ENCODE data around the gene TNPO2.
"Not testable (repeated sequence)": the region's sequence is repeated elsewhere in the genome, so short reads cannot be mapped to it uniquely, and the experiment has no call there.

Gene TNPO2

GRCh38 chr19:12736995-12737834, 13.5 kb upstream of the TNPO2 start, which contains the start of gene GET3:
Gene GET3 (plus strand): TSS chr19:12737497. CDS start chr19:12737506, 9 bp downstream.
- peak; percentile 89 to 90 for DNase-seq

- no peak for DNase-seq
Observed at GRCh38 chr19:12733369-12734214, 9.9 kb upstream of the TNPO2 start.

- DNase-seq = no peak
Observed at GRCh38 chr19:12731337-12731736, 7.6 kb upstream of the TNPO2 start.

- DNase-seq = no peak
Observed at GRCh38 chr19:12730064-12730463, 6.3 kb upstream of the TNPO2 start.

GRCh38 chr19:12727745-12728433, 4.2 kb upstream of the TNPO2 start:
- no peak for DNase-seq

DNA sequence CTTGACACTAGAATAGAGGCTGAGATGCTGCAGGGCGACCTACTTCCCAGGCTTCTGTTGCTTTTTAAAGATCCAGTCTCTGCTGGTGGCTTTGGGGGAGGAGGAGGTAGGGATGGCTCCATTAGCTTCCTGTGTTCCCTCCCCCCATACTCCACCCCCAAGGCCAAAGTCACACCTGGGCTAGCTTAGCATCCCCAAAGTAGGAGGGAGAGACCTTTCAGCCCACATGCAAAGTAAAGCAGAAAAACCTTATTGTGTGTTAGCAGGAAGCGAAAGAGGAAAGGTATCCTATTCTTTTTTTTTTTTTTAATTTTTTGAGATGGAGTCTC, 3.2 kb upstream of the TNPO2 start:
- DNase-seq = no peak

DNA sequence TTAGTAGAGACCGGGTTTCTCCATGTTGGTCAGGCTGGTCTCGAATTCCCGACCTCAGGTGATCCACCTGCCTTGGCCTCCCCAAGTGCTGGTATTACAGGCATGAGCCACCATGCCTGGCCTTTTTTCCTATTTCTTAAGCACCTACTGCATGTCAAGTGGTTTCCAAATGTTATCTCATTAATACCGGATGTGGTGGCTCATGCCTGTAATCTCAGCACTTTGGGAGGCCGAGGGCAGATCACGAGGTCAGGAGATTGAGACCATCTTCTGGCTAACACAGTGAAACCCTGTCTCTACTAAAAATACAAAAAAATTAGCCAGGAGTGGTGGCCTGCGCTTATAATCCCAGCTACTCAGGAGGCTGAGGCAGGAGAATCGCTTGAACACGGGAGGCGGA, 1.9 kb upstream of the TNPO2 start:
- not testable (repeated sequence) for DNase-seq

DNA sequence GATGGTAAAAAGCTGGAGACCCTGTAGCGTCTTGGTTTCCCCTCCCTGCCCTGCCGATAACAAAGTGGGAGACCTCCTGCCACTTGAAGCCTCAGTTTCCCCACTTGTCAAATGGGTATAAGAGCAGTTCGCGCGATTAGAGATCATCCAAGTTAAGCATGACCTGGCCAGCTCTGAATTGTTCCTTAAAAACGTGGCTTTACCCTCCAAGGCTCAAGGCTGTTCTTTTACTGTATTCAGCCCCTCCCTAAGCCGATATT, 421 bp downstream of the TNPO2 start:
- no peak for DNase-seq

DNA sequence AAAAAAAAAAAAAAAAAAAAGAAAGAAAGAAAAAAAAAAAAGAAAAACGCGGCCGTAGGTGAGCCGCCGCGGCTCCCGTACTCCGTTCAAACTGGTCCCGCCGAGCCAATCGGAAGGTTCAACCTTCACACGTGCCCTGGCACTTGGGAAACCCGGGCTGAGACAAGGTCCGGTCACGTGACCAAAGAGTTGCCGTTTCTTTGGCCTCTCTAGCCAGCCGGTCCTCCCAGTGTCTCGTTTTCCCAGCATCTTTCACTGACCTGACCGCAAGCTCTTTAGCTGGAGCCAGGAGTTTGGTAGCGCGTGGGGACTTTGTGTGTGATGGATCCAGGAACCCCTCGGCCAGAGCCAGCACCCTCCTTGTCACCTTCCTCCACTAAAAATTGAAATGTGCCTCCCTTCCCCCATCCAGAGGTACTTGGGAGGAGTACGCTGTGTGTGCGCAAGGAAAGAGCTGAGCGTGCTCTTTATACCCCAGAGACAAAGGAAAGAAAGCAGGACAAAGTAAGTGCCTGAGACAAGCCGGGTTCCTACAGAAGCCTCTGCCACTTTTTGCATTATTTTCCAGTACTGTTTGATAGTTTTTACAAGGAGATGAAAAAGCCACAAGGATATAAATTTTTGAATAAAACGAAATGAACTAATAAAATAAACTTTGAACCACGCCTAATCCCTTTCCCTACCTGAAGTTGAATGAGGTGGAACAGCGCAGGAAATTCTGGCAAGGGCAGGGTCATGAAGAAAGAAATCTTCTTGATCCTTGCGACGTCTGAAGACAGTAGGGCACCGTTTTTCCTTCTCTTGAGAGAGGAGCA, 959 bp downstream of the TNPO2 start:
- DNase-seq = peak; percentile 74 to 95

- no peak for DNase-seq
Observed at GRCh38 chr19:12721656-12722565, 1.8 kb downstream of the TNPO2 start.

DNA sequence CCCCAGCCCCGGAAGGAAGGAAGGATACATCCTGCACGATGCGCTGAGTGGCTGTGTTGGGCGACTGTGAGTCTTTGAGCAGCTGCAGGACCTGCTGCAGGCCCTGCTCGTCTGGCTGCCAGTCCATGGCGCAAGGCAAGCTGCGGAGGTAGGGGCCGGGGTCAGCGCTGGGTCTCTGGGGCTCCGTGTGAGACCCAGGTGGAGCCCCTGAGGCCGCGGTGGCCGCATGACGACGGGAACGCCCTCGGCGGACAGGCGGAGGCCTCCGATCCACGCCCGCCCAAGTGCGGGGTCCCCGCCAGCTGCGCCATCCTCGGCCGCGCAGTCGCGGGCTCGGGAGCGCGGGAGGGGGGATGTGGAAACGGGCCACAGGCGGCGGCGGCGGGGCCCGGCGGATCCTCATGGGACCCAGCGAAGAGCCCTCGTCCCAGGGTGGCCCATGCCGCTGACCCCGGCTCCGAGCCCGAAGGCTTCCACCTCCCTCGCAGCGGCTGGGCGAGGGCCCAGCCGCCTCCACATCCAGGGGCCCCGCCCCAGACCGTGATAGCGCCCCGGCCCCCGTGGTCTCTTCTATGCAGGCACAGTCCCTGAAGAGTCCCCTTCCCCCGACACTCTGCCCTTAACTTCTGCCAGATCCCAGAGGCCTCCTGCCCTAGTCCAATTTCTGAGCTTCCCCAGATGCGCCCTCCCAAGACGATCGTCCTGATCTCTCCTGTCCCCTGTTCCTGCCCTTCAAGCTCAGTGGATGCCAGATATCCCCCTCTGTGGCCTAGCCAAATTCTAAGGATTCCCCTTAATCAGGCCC, 2.7 kb downstream of the TNPO2 start:
- DNase-seq = no peak

GRCh38 chr19:12720296-12720695, 3.4 kb downstream of the TNPO2 start:
- no peak for DNase-seq

- DNase-seq = no peak
Observed at GRCh38 chr19:12715929-12716328, 7.8 kb downstream of the TNPO2 start.

DNA sequence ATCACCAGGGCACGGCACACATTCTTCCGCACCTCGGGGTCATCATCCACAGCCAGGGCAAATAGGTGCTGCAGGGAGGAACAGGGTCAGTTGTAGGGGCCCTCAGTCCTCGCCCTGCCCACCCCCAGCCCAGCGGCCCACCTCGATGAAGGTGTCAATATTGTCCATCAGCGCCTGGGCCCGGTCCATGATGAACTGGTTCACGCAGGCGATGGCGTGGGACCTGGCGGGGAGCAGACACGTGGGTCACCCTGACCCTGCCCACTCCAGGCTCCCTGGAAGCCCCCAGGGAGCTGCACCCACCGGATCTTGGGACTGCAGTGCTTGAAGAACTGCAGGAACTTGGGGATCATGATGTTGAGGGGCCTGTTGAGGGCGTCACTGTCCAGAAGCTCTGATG, 8.6 kb downstream of the TNPO2 start:
- DNase-seq = no peak

DNA sequence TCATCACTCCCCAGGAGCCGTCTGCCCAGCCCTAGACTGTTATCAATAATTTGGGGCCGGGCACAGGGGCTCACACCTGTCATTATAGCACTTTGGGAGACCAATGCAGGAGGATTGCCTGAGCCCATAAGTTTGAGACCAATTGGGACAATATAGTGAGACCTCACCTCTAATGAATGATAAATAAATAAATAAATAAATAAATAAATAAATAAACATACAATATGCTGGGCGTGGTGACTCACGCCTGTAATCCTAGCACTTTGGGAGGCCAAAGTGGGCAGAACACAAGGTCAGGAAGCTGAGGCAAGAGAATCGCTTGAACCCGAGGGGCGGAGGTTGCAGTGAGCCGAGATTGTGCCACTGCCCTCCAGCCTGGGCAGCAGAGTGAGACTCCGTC, 10.4 kb downstream of the TNPO2 start:
- not testable (repeated sequence) for DNase-seq

DNA sequence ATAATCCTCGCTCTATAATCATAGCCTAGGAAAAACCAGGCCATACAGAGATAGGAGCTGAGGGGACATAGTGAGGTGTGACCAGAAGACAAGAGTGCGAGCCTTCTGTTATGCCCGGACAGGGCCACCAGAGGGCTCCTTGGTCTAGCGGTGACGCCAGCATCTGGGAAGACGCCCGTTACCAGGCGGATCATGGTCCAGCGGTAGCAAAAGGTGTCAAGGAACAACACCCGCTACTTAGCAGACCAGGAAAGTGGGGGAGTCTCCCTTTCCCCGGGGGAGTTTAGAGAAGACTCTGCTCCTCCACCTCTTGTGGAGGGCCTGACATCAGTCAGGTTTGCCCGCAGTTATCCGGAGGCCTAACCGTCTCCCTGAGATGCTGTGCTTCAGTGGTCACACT, 11.7 kb downstream of the TNPO2 start:
- not testable (repeated sequence) for DNase-seq

GRCh38 chr19:12711187-12711586, 12.5 kb downstream of the TNPO2 start:
- DNase-seq = no peak

DNA sequence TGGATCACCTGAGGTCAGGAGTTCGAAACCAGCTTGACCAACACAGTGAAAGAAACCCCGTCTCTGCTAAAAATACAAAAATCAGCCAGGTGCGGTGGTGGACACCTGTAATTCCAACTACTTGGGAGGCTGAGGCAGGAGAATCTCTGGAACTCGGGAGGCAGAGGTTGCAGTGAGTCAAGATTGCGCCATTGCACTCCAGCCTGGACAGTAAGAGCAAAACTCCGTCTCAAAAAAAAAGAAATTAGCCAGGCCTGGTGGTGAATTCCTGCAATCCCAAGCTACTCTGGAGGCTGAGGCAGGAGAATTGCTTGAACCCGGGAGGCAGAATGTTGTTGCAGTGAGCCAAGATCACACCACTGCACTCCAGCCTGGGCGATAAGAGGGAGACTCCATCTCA, 15.1 kb downstream of the TNPO2 start:
- DNase-seq = no peak

DNA sequence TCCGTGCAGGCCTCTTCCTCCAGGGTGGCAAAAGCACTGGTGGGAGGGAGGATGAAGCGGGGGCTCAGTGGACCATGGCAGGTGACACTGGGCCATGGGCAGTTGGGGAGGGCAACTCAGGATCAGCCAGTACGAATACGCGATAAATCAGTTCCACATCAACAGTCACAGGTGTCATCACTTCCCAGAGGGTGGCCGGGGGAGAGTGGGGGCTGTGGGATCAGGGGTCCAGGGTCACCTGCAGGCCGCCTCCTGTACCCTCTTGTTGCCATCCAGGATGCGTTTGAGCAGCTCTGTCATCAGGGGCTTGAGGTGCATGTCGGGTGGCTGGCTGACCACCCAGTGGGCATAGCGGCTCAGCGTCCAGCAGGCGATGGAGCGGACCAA, 17.4 kb downstream of the TNPO2 start:
- DNase-seq = no peak

DNA sequence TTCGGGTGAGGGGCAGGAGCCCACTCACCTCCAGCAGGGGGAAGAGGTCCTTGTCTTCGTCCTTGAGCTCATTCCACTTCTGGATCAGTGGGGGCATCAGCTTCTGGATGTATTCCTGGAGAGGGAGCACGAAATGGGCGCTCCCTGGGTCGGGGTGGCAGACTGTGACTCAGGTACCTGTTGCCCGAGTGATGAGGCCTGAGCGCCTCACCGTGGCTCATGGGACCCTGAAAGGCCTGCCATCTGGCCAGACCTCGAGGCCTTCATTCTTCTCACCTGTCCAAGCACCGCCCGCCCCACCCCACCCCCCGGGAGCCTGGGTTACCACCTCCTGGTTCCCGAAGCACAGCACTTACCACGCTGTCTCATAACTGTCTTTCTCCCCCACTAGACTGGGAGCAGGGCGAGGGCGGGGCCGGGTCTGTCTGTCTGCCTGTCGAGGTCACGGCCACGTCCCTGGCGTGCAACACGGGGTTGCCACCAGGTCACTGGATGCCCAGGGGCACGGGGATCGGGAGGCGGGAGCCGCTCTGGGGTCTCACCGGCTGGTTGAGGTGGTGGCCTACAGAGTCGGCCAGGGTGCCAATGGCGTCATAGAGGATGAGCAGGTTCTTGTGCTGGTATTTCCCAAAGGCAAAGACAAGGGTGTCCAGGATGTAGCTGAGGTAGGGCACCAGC, 17.9 kb downstream of the TNPO2 start:
- DNase-seq = no peak

Data from NCI-H187 (cell line).